GM19452 (cell line): ENCODE measurements around the gene BACH2.
A peak's percentile ranks its signal among the peaks of the same experiment; 100 is the strongest.
"Not testable (repeated sequence)": the region's sequence is repeated elsewhere in the genome, so short reads cannot be mapped to it uniquely, and the experiment has no call there.

Source experiments
- ATAC-seq: cut with Tn5 transposase; IDR thresholded peaks from one replicate; pipeline ENCODE4 v1.9.1; 2021; ENCODE audit not compliant: unreplicated experiment

Gene BACH2

DNA sequence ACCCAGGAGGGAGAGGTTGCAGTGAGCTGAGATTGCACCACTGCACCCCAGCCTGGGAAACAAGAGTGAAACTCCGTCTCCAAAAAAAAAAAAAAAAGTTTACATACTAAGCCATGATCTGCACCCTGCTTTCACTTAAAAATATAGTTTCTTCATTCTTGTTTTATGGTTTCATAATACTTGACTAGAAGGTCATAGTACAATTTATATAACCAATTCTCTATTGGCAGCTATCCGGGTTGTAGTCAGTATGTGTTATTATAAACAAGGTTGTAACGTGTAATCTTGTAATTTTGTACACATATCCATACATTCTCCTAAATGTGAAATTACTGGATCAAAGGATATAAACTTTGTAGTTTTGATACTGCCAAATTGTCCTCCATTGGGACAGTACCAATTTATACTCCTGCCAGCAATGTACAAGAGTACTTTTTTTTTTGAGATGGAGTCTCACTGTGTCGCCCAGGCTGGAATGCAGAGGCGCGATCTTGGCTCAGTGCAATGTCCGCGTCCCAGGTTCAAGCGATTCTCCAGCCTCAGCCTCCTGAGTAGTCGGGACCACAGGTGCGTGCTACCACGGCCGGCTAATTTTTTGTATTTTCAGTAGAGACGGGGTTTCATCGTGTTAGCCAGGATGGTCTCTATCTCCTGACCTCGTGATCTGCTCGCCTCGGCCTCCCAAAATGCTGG, 257.5 kb downstream of the BACH2 start:
- no peak for ATAC-seq

DNA sequence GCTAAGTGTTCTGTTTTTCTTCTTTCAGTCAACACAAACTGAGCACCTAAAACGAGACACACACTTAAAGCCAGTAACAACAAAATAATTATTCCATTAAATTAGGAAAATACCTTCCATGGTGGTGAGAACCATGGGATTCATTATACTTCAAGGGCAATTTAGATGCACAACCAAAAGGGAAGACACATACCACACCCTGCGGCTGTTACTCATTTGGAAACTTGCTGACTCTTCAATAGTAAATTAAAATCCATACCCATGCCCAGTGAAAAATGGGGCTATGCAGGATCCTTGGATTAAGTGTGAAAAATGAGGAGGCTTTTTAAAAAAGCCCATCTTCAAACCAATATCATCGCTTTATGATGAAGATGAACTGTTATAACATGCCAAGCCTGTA, 259.7 kb downstream of the BACH2 start:
- no peak for ATAC-seq

DNA sequence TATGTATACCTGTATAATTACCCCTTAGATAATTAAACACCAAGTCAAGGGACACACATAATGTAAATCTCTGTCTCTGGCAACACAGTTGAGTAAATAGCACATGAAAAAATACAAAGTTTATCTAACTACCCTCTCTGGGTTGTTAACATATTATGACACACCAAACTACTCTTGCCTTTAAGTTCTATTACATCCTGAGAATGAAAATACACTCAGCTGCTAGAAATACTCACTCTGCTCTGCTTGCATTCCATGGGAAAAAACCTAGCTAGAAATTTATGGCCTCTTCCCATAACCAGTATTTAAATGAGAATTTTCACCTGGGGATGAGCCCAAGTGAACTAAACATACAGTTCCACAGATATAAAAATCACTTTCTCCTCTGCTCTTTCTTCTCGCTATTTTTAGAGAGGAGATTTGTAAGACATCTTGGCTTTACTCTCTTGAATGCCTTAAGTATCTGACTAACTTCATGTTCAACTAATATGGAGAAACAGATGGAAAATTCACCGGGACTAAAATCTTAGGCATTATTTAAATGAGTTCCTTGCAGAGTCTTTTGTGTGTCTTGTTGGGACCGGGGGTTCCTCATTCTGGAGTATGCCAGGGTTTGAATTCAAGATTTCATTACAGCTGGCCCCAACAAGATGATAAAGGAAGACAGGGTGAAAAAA, 261.5 kb downstream of the BACH2 start:
- no peak for ATAC-seq

DNA sequence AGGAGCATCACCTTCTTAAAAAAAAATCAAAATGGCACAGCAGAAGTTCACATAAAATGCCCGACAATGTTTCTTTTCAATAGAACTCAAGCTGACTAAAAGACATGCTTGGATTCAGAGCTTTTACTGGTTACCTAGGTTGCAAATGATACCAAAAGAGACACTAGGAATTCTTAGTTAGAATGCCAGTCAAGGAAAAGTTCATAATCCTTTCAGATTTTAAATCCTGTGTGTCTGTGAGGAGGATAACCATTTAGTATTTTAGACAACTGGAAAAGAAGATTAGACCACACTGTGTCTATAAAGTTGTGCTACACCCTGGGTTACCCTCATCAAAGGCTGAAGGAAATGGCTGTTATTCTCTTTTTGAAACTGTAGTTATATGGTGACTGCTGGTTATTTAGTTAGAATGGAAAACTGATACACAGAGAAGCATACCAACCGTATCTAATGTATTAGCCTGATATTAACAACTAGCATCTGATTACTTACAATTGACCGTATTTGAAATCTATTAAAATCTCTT, 262.8 kb downstream of the BACH2 start:
- ATAC-seq: no peak

DNA sequence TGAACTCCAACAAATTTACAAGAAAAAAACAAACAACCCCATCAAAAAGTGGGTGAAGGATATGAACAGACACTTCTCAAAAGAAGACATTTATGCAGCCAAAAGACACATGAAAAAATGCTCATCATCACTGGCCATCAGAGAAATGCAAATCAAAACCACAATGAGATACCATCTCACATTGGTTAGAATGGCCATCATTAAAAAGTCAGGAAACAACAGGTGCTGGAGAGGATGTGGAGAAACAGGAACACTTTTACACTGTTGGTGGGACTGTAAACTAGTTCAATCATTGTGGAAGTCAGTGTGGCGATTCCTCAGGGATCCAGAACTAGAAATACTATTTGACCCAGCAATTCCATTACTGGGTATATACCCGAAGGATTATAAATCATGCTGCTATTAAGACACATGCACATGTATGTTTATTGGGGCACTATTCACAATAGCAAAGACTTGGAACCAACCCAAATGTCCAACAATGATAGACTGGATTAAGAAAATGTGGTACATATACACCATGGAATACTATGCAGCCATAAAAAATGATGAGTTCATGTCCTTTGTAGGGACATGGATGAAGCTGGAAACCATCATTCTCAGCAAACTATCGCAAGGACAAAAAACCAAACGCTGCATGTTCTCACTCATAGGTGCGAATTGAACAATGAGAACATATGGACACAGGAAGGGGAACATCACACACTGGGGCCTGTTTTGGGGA, 264.0 kb downstream of the BACH2 start:
- not testable (repeated sequence) for ATAC-seq

DNA sequence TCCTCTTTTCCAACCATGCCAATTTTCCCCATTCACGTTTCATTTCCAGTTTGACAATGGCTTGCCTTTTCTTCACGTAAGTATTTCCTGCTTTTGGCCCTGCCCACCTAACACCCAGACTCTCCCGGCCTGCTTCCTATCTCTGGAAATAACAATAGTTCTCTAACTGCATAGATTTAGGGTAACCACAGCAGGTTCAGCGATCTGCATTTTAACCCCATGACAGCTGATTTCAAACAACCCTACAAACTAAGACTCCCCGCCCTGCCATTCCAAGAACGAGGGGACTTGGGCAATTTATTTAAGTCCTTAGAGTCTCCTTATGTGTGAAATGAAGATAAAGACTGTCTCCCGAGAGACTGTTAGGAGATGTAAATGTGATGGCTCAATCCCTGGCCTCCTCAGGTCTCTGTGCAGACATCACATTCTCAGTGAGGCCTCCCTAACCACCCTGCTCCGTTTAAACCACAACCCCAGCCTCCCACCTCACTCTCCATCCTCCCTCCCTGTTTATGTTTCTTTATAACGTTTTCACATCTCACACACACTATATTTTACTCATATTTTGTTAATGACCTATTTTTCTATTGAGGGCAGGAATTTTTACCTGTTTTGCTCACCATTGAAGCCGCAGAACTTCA, 267.5 kb downstream of the BACH2 start:
- no peak for ATAC-seq

DNA sequence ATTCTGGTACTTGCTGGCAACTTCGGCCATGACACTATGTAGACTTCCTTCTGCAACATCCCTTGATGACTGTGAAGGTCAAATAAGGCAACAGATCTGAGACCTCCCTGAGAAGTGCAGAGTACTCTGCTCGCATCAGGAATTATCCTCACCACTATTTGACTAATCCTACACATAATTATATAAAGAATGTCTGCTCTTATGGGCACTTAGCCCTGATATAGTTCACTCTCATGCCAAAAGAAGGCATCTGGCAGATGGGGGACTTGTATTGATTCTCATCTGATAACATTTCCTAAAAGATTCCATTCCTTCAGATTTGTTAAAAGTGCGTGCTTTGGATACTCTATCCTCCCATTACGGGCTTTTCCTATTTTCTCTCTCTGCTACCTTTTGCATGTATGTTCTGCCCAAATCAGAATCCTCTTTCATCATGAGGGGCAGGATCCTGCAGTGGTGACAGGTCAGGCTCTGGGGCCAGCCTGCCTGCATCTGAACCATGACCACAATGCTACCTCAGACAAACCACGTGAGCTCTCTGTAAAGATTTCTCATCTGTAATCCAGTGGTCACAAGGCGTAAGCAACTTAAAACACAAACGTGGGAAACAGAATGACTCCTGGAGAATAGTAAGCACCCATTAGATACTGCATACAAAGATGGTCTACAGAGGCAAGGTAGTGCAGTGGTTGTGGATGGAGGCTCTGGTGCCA, 268.4 kb downstream of the BACH2 start:
- ATAC-seq: no peak

DNA sequence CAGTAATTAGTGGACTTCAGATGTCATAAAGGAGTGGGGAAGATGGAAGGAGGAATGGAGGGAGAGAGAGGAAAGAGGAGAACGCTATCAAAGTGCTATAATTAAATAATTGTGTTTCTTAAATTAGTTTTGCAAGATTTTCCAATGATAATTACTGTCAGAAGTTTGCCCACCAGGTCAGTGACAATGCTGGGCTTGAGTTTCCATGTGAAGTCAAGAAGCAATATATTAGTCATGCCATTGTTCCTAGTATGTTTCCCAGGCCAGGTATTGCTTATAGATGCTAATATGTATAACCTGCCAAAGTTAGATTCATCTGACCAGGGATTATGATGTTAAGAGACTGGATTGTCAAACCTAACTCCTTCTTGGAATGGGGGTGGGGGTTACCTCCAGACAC, 270.4 kb downstream of the BACH2 start:
- ATAC-seq: no peak

DNA sequence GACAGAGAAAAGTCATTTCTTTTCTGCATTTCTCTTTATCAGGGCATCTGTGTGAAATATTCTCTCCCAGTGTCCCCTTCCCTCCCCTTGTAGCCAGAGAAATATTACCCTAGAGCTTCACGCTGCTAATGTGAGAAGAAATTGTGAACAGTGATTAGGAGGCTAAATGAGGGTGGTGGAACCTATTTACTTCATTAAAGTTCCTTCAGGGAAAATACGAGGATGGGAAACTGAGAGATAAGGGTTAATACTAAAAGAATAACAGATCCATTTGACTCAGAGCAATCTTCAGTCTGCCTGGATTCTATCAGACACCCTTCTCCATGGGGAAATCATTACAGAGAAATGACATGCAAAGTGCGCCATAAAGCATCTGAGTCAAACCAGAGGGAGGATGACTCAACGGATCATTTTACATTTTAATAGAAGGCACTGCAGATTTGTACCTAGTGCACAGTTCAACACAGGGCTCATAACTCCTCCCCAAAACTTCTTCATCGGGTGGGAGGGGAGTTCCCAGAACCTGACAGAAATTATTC, 271.1 kb downstream of the BACH2 start:
- no peak for ATAC-seq

DNA sequence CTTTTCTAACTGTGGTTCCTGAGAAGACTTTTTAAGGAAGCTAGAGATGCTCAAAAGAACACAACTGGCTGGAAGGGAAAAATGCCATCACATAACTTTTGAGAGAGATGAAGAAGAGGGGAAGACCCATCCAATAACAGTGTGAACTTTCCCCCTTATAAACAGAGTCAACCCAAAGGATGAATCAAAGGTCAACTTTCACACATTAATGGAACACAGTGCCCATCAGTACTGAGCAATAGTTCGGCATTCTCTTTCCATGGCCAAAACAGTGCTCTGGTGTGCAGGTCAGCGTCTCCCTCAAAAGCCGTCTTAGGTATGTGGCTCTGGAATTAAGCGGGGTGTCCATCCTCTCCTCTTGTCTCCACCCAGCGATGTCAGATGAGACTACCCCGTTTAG, 272.0 kb downstream of the BACH2 start:
- no peak for ATAC-seq

DNA sequence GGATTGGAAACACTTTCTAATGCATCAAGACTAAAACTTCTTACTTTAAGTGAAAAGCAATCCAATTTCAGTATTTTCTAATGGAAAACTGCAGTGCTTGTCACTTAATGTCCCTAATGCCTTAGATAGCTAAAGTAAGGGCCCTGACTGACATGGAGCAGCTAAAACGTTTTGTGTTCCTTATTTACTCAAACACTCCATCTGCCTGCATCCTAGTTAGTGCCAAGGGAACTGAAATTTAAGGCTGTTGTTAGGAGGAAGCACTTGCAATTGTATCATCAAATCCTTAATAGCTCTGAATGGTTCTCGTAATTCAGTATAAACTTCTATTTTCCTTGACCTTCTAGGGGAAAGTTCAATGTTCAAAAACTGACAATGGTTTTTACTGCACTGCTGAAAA, 274.9 kb downstream of the BACH2 start:
- ATAC-seq: no peak

DNA sequence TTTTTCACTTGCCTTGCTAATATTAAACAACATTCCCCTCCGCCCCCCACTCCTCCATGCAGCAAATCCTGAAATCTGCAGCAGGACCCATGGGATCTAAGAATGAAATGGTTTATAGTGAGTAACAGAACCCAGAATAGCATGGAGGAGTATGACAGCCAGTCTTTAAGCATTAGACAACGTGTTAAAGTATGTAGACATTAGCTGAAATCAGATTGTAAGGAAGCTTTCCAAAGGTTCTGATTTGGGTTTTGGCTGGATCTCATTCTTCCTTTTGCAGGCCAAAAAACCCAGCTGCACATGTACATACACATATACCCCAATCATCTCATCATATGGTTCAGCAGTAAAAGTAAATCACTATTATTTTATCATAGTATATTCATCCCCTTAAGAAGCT, 275.9 kb downstream of the BACH2 start:
- ATAC-seq: no peak

DNA sequence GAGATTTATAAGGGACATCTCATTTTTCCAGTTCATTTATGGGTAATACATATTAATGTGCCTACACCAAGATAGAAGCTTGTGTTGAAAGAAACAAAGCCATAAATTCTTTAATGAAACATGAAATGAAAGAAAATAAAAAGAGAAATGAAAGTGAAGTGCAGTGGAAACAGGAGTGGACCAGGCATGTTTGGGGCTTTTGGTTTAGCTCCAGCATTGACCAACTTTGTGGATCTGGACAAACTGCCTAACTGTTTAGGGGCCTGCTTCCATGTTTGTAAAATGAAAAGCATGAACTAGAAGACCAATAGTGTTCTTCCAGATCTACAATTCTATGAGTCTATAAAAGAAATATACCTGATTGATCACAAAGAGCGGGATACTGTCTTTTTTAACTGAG, 277.4 kb downstream of the BACH2 start:
- no peak for ATAC-seq

DNA sequence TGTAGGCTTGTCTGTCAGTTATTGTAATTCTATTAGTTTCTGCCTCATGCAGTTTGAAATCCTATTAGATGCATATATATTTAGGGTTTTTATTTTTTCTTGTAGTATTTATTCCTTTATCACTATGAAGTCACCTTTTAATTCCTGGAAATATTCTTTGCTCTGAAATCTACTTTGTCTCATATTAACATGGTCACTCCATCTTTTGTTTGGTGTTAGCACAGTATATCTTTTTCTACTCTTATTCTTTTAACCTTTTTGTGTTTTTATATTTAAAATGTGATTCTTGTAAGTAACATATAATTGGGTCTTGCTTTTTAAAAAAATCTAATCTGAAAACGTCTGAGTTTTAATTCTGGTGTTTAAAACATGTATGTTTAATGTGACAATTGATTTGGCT, 280.8 kb downstream of the BACH2 start:
- no peak for ATAC-seq

DNA sequence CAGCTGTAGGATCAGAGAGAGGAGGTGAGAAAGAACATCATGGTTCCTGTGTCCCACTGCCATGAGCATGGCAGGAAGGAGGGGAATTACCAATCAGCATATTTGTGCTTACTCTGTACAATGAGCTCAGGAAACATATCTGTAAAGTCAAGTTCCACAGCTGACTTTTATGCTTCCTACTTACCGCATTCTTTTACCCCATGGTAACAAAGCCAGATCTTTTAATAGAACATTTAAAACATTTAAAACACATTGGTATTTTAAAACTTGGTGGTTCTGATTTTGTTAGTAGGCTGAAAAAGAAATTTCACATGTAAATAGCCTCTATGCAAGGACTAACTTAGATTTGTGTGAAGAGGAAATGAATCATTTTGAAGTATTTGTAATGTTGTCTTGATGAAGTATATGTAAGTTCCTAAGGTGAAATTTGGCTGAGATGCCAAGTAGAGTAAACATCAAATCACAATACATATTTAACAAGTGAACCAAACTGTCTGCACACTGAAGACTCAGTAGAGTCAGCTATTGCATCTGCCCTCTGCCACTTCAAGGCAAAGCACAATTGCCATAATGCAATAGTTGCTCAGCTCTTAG, 287.6 kb downstream of the BACH2 start:
- ATAC-seq: peak; percentile 55

DNA sequence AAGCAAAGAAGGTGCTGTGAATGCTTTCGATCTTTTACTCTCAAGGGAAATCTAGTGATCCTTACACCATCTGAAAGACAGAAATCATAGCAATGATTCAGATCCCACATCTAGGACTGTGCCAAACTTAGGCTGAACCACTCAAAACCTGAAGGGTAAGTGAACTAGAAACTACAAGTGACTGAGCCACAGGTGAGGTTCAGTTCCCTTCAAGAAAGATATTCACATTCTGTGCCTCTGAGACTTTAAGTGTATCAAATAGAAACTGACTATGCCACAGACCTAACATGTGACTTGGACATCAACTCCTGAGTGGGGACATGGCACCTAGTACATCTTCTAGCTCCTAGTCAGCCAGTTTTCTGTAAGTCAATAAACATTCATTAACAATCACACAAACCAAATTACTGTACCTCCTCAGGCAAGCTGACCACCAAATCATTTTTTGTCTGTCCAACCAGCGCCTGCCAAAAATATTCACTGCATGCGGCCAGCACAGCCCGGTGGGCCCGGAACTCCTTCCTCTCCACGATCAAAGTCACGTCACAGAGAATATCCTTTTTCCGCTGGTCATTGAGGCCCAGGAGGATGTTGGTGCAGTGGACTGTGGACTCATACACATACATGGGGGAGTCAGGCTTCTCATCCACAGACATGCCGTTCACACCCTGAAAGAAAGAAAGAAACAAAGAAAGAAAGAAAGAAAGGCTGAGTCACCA, 288.3 kb downstream of the BACH2 start:
- ATAC-seq: peak; percentile 74

DNA sequence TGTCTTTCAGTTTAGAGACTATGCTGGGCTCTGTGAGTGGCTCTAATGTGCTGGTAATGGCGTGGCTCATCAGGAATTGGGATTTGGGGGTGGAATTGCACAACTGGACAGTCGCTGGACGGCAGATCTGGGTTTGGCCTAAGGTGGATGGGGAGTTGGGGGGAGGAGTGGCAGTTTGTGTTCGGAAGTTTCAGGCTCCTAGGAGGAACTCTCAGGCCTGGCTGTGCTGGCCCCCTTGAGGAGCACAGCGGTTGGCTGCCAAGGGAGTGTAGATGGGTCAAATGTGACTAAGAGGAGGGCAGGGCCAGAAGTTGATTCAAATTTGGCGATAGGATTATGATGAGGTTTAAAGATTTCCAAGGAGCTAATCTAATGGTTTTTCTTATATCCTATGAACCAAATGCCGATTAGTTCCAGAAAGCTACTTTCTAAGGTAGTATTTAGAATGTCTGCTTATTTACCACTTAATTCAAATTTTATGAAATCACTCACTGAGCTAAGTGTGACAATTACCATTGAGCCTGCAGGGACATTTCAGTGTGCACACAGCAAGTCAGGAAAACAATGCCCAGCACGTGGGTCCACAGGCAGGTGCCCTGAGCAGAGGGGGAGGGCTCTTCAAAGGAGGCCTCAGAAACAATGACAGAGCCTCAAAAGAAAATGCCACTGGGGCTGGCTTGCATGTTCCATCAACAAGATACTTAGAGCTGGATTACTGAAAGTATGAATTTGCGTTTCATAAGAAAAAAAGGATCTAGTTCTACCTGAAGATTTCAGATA, 291.4 kb downstream of the BACH2 start:
- ATAC-seq: no peak

DNA sequence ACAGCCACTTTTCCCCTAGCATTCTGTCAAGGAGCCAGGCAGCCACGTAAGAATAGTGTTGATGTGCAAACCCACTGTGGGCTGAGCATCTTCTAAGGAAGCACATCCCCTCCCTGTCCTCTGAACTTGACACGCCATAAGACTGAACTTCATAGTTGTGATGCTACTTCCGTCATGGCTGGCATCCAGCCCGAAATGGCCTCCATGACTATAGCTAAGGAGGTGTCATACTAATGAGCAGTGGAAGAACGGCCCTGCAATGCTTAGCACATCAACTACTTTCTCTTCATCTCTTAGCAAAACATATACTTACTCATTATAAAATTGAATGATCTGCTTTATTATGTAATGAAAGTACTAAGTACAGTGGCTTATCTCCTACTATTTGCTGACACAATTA, 292.1 kb downstream of the BACH2 start:
- no peak for ATAC-seq

DNA sequence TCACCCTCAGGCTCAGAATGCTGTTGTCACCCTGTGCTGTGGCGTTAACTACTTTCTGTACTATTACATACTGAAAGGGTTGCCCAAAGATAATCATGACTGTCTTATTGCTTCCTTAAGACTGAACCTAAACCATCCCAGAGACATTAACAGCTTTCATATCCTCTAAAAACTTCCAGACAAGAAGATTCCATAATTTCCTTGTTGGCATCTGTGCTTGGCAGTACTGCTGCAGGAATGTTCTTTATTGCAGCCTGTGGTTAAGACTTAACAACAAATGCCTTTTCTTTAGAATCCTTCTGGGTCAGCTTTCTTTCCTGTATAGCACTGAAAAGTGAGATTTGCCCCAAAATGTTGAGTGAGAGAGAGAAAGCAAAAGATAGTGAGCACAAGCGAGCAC, 292.7 kb downstream of the BACH2 start:
- no peak for ATAC-seq
